Measurements from ENCODE around the gene STKLD1. TPM values are rescaled to one million over a fixed set of nuclear protein-coding genes. Genes with fewer than 3 reads are reported as not detected.

STKLD1 gene
- total RNA-seq, 1 donor = 0.72 TPM

GRCh38 chr9:133355881-133356357 is 20.2 kb upstream of the STKLD1 start:
- H3K36me3 ChIP-seq (ENCODE audit: insufficient read depth, low read length) = peaks cover 41% of the 10 kb centered on the region
- H3K27me3 ChIP-seq (ENCODE audit: insufficient read depth, low read length) = no peaks in the 10 kb centered on the region
- peak; percentile 87 for DNase-seq (ENCODE audit: insufficient read length, low spot score, missing footprints)
- peaks cover 34% of the 10 kb centered on the region for H4K20me1 ChIP-seq (ENCODE audit: insufficient read depth, low read length)
- no peak for TF ChIP-seq CTCF (IDR thresholded peaks at IDR 0.05; ENCODE audit: extremely low read depth, low read depth, low read length)
- H3K27ac ChIP-seq (ENCODE audit: low read depth, low read length) = peak overlapping the region; percentile 57
- peaks cover 31% of the 10 kb centered on the region for H3K4me1 ChIP-seq (ENCODE audit: insufficient read depth, low read length)
- peak overlapping the region; percentile 50 for H2AFZ ChIP-seq (ENCODE audit: low read length)
- H3K79me2 ChIP-seq (ENCODE audit: insufficient read depth, low read length) = peaks cover 54% of the 10 kb centered on the region
- peak overlapping the region; percentile 91 for H3K4me2 ChIP-seq (ENCODE audit: insufficient read depth, low read length)
- H3K9me3 ChIP-seq (ENCODE audit: low read depth, low read length) = no peaks in the 10 kb centered on the region
- peak overlapping the region; percentile 88 for H3K4me3 ChIP-seq (ENCODE audit: insufficient read depth, low read length)

GRCh38 chr9:133356391-133357091 is 19.6 kb upstream of the STKLD1 start, which contains the start of the genes SURF1 and SURF2:
TSS of gene SURF1 (minus strand) at chr9:133356487. CDS start at chr9:133356453, 34 bp downstream.
TSS of gene SURF2 (plus strand) at chr9:133356550. CDS start at chr9:133356593, 43 bp downstream.
- TF ChIP-seq CTCF (IDR thresholded peaks at IDR 0.05; ENCODE audit: extremely low read depth, low read depth, low read length) = no peak
- H3K4me2 ChIP-seq (ENCODE audit: insufficient read depth, low read length) = peak within 1 kb of the TSS; percentile 91
- peak within 1 kb of the TSS; percentile 88 for H3K4me3 ChIP-seq (ENCODE audit: insufficient read depth, low read length)
- H3K4me1 ChIP-seq (ENCODE audit: insufficient read depth, low read length) = peaks cover 25% of the 10 kb centered on the region
- H2AFZ ChIP-seq (ENCODE audit: low read length) = peak within 1 kb of the TSS; percentile 50
- H3K9me3 ChIP-seq (ENCODE audit: low read depth, low read length) = no peaks in the 10 kb centered on the region
- peak within 1 kb of the TSS; percentile 57 for H3K27ac ChIP-seq (ENCODE audit: low read depth, low read length)
- peaks cover 60% of the 10 kb centered on the region for H3K79me2 ChIP-seq (ENCODE audit: insufficient read depth, low read length)
- peaks cover 41% of the 10 kb centered on the region for H3K36me3 ChIP-seq (ENCODE audit: insufficient read depth, low read length)
- peak; percentile 99 for DNase-seq (ENCODE audit: insufficient read length, low spot score, missing footprints)
- no peaks in the 10 kb centered on the region for H3K27me3 ChIP-seq (ENCODE audit: insufficient read depth, low read length)
- H4K20me1 ChIP-seq (ENCODE audit: insufficient read depth, low read length) = peaks cover 36% of the 10 kb centered on the region

GRCh38 chr9:133357656-133358055 is 18.5 kb upstream of the STKLD1 start:
- Histone ChIP-seq H3K27ac (ENCODE audit: low read depth, low read length) (no peak overlapping the region), H3K9me3 (ENCODE audit: low read depth, low read length) (no peaks in the 10 kb centered on the region), H4K20me1 (ENCODE audit: insufficient read depth, low read length) (peaks cover 36% of the 10 kb centered on the region), H2AFZ (ENCODE audit: low read length) (no peak overlapping the region), H3K27me3 (ENCODE audit: insufficient read depth, low read length) (no peaks in the 10 kb centered on the region), H3K4me1 (ENCODE audit: insufficient read depth, low read length) (peaks cover 20% of the 10 kb centered on the region), H3K4me2 (ENCODE audit: insufficient read depth, low read length) (peak overlapping the region; percentile 77), H3K4me3 (ENCODE audit: insufficient read depth, low read length) (no peak overlapping the region), H3K79me2 (ENCODE audit: insufficient read depth, low read length) (peaks cover 71% of the 10 kb centered on the region), H3K36me3 (ENCODE audit: insufficient read depth, low read length) (peaks cover 41% of the 10 kb centered on the region)
- DNase-seq (ENCODE audit: insufficient read length, low spot score, missing footprints) = no peak
- TF ChIP-seq CTCF (IDR thresholded peaks at IDR 0.05; ENCODE audit: extremely low read depth, low read depth, low read length) = no peak

- Histone ChIP-seq H3K9me3 (ENCODE audit: low read depth, low read length) (no peaks in the 10 kb centered on the region), H3K27ac (ENCODE audit: low read depth, low read length) (peak overlapping the region; percentile 20), H3K79me2 (ENCODE audit: insufficient read depth, low read length) (peaks cover 85% of the 10 kb centered on the region), H4K20me1 (ENCODE audit: insufficient read depth, low read length) (peaks cover 49% of the 10 kb centered on the region), H3K4me3 (ENCODE audit: insufficient read depth, low read length) (no peak overlapping the region), H2AFZ (ENCODE audit: low read length) (no peak overlapping the region), H3K36me3 (ENCODE audit: insufficient read depth, low read length) (peaks cover 44% of the 10 kb centered on the region), H3K4me2 (ENCODE audit: insufficient read depth, low read length) (no peak overlapping the region), H3K4me1 (ENCODE audit: insufficient read depth, low read length) (peaks cover 20% of the 10 kb centered on the region), H3K27me3 (ENCODE audit: insufficient read depth, low read length) (no peaks in the 10 kb centered on the region)
- TF ChIP-seq CTCF (IDR thresholded peaks at IDR 0.05; ENCODE audit: extremely low read depth, low read depth, low read length) = peak; percentile 40
- DNase-seq (ENCODE audit: insufficient read length, low spot score, missing footprints) = peak; percentile 85
Measured at GRCh38 chr9:133359399-133360175, 16.6 kb upstream of the STKLD1 start.
